IMR-90 (cell line): ENCODE results near the gene ROR2. TPM values are rescaled to one million over a fixed set of nuclear protein-coding genes. Genes with fewer than 3 reads are reported as not detected.

ENCODE experiments used
- ATAC-seq: fragments of 200-7000 bp; cut with Tn5 transposase; 2 replicates; pipeline ENCODE4 v1.9.1; 2020; ENCODE audit warnings: low read depth, mild to moderate bottlenecking, moderate library complexity
- BruUV-seq: library from RNA; stranded (reverse); fragments of 400-500 nt; replicated peaks from 2 replicates; lab custom pipeline; 2021; lab: Mats Ljungman, UMichigan
- CTCF ChIA-PET: fragments of 300-600 bp; formaldehyde crosslinking; extraction: SDS; loops from one replicate; lab custom pipeline; 2021; ENCODE audit warnings: antibody characterized with exemption; lab: Yijun Ruan, JAX
- POLR2A ChIA-PET: fragments of 300-600 bp; sonication (Branson Sonifier 250); formaldehyde crosslinking; loops from one replicate; lab custom pipeline; 2022; ENCODE audit warnings: antibody characterized with exemption; ENCODE audit not compliant: unreplicated experiment; lab: Charles Lee
- DNase-seq: peaks from one replicate; pipeline ENCODE4 v3.0.0; 2013
- H2AFZ ChIP-seq: replicated peaks from 2 replicates; pipeline ENCODE3; 2013; ENCODE audit warnings: low read length, mild to moderate bottlenecking; ENCODE audit not compliant: poor library complexity
- H2AK5ac ChIP-seq: 2 replicates; pipeline ENCODE4 v1.6.1; 2013; ENCODE audit warnings: low read depth, low read length, inconsistent platforms
- H2AK9ac ChIP-seq: replicated peaks from 2 replicates; pipeline ENCODE3; 2013; ENCODE audit warnings: mild to moderate bottlenecking, low read depth, low read length, moderate library complexity; ENCODE audit not compliant: poor library complexity
- H2BK120ac ChIP-seq: 2 replicates; pipeline ENCODE4 v1.6.1; 2013; ENCODE audit warnings: low read depth, low read length, inconsistent platforms
- H2BK15ac ChIP-seq: 3 replicates; pipeline ENCODE4 v1.6.1; 2013; ENCODE audit warnings: low read depth, low read length, inconsistent platforms
- H2BK20ac ChIP-seq: 2 replicates; pipeline ENCODE4 v1.6.1; 2013; ENCODE audit warnings: low read depth, mild to moderate bottlenecking, inconsistent platforms, low read length, moderate library complexity
- H2BK5ac ChIP-seq: 2 replicates; pipeline ENCODE4 v1.6.1; 2013; ENCODE audit warnings: mild to moderate bottlenecking, low read depth, low read length, inconsistent platforms; ENCODE audit not compliant: poor library complexity, severe bottlenecking
- H3K14ac ChIP-seq: replicated peaks from 2 replicates; pipeline ENCODE4 v1.6.1; 2013; ENCODE audit warnings: low read depth, low read length, inconsistent platforms
- H3K18ac ChIP-seq: 2 replicates; pipeline ENCODE4 v1.6.1; 2013; ENCODE audit warnings: low read depth, low read length, control low read depth
- H3K23ac ChIP-seq: 2 replicates; pipeline ENCODE4 v1.6.1; 2013; ENCODE audit warnings: low read depth, low read length, inconsistent platforms
- H3K27ac ChIP-seq: 2 replicates; pipeline ENCODE4 v1.5.1; 2013; ENCODE audit warnings: mild to moderate bottlenecking, control low read depth, low read length; ENCODE audit not compliant: insufficient read depth
- H3K27me3 ChIP-seq: 2 replicates; pipeline ENCODE4 v1.6.1; 2013; ENCODE audit warnings: low read length; ENCODE audit not compliant: control insufficient read depth, insufficient read depth
- H3K36me3 ChIP-seq: 2 replicates; pipeline ENCODE4 v1.6.1; 2013; ENCODE audit warnings: low read length, mixed read lengths; ENCODE audit not compliant: control insufficient read depth, insufficient read depth
- H3K4ac ChIP-seq: 2 replicates; pipeline ENCODE4 v1.6.1; 2013; ENCODE audit warnings: low read depth, low read length, inconsistent platforms
- H3K4me1 ChIP-seq: 2 replicates; pipeline ENCODE4 v1.6.1; 2013; ENCODE audit warnings: low read length, mixed read lengths; ENCODE audit not compliant: control insufficient read depth, insufficient read depth
- H3K4me2 ChIP-seq: 2 replicates; pipeline ENCODE4 v1.6.1; 2013; ENCODE audit warnings: low read depth, mild to moderate bottlenecking, control low read depth, low read length, moderate library complexity
- H3K4me3 ChIP-seq: 2 replicates; pipeline ENCODE4 v1.5.1; 2013; ENCODE audit warnings: low read depth, mild to moderate bottlenecking, control low read depth, low read length, moderate library complexity; ENCODE audit not compliant: insufficient read depth
- H3K56ac ChIP-seq: 2 replicates; pipeline ENCODE4 v1.6.1; 2013; ENCODE audit warnings: low read length, inconsistent platforms; ENCODE audit not compliant: insufficient read depth; ENCODE audit errors: extremely low read depth
- H3K79me1 ChIP-seq, 2 experiments: 2 replicates each; pipeline ENCODE4 v1.6.1; 2013; ENCODE audit warnings: low read length in 2 of 2, inconsistent platforms in 1 of 2, low read depth in 1 of 2
- H3K9ac ChIP-seq: 2 replicates; pipeline ENCODE4 v1.6.1; 2013; ENCODE audit warnings: low read depth, low read length, control low read depth
- H3K9me1 ChIP-seq: 2 replicates; pipeline ENCODE4 v1.6.1; 2013; ENCODE audit warnings: low read length, inconsistent platforms; ENCODE audit not compliant: insufficient read depth
- H3K9me3 ChIP-seq: 2 replicates; pipeline ENCODE4 v1.6.1; 2013; ENCODE audit warnings: low read length; ENCODE audit not compliant: control insufficient read depth, insufficient read depth
- H4K20me1 ChIP-seq: 2 replicates; pipeline ENCODE4 v1.6.1; 2013; ENCODE audit warnings: low read length, inconsistent platforms; ENCODE audit not compliant: insufficient read depth
- H4K5ac ChIP-seq: 2 replicates; pipeline ENCODE4 v1.6.1; 2013; ENCODE audit warnings: mild to moderate bottlenecking, low read depth, low read length, control low read depth
- H4K8ac ChIP-seq, 2 experiments: 2 replicates each; pipeline ENCODE4 v1.6.1; 2013; ENCODE audit warnings: low read depth in 2 of 2, low read length in 2 of 2, control low read depth in 1 of 2, inconsistent platforms in 1 of 2
- H4K91ac ChIP-seq: 2 replicates; pipeline ENCODE4 v1.6.1; 2013; ENCODE audit warnings: low read depth, low read length, inconsistent platforms; ENCODE audit not compliant: insufficient read depth
- CHD1 ChIP-seq: IDR thresholded peaks from 2 replicates; pipeline ENCODE4 v1.6.1; 2012; ENCODE audit warnings: low read depth, low read length, improper control_type of control experiment
- FOS ChIP-seq: fragments of 150-350 bp; IDR thresholded peaks from 2 replicates; pipeline ENCODE4 v1.6.1; 2016; ENCODE audit warnings: low read depth, low read length
- MAZ ChIP-seq: IDR thresholded peaks from 2 replicates; pipeline ENCODE4 v1.6.1; 2012; ENCODE audit warnings: low read depth, mild to moderate bottlenecking, low read length, improper control_type of control experiment, moderate library complexity, borderline replicate concordance
- MXI1 ChIP-seq: IDR thresholded peaks from 2 replicates; pipeline ENCODE4 v1.6.1; 2012; ENCODE audit warnings: low read depth, mild to moderate bottlenecking, low read length, moderate library complexity, borderline replicate concordance
- POLR2A ChIP-seq: IDR thresholded peaks from 2 replicates; pipeline ENCODE4 v1.6.1; 2012; ENCODE audit warnings: mild to moderate bottlenecking, low read depth, low read length
- RCOR1 ChIP-seq: IDR thresholded peaks from 2 replicates; pipeline ENCODE4 v1.6.1; 2012; ENCODE audit warnings: mild to moderate bottlenecking, low read length, improper control_type of control experiment; ENCODE audit not compliant: insufficient replicate concordance
- RFX5 ChIP-seq: IDR thresholded peaks from 2 replicates; pipeline ENCODE4 v1.8.0; 2012; ENCODE audit warnings: low read depth, mild to moderate bottlenecking, low read length, moderate library complexity
- WGBS, 2 experiments: methylation state at CpG; one replicate each; pipeline versions ENCODE4 v1.1.5 to v1.1.7; 2013; ENCODE audit warnings: missing lambda C conversion rate in 2 of 2; ENCODE audit not compliant: insufficient read length in 1 of 2; ENCODE audit errors: extremely low coverage in 2 of 2; 5-methylcytosine and 5-hydroxymethylcytosine counted together
- dilution Hi-C: fragments of 300-500 bp; cut with HindIII; formaldehyde crosslinking; loops from one replicate; pipeline ENCODE4 v1.14.3; 2018; ENCODE audit warnings: low sequenced_read_pairs; ENCODE audit not compliant: unreplicated experiment
- in situ Hi-C: fragments of 300-500 bp; cut with MboI; formaldehyde crosslinking; loops from 3 replicates; pipeline ENCODE4 v1.14.3; 2019; ENCODE audit warnings: low sequenced_read_pairs, inconsistent platforms, mixed read lengths
- intact Hi-C: fragments of 100-400 bp; cut with micrococcal nuclease; formaldehyde crosslinking; loops from 2 replicates; pipeline ENCODE4 v1.10.0; 2022
- polyA plus RNA-seq, 3 experiments: library from polyadenylated mRNA; depleted of rRNA; stranded (reverse); fragments of >200 nt; gene quantifications; 2 replicates each; pipeline ENCODE4 v1.2.3, GENCODE V29; 2012; ENCODE audit warnings: low replicate concordance in 1 of 3
- total RNA-seq: library from RNA; depleted of rRNA; stranded (reverse); fragments of >200 nt; gene quantifications from 2 replicates; pipeline ENCODE4 v1.2.3, GENCODE V29; 2012
- TF ChIP-seq, protein P1 (sequence below): conservative IDR thresholded peaks from 2 replicates; pipeline ENCODE4 v1.5.1; 2012; ENCODE audit warnings: mild to moderate bottlenecking, low read depth, low read length, improper control_type of control experiment

Gene ROR2
- total and polyA plus RNA-seq, 2 of the 4 experiments (the other 2 are of a cell fraction), result 2.3 to 4.8 TPM

DNA sequence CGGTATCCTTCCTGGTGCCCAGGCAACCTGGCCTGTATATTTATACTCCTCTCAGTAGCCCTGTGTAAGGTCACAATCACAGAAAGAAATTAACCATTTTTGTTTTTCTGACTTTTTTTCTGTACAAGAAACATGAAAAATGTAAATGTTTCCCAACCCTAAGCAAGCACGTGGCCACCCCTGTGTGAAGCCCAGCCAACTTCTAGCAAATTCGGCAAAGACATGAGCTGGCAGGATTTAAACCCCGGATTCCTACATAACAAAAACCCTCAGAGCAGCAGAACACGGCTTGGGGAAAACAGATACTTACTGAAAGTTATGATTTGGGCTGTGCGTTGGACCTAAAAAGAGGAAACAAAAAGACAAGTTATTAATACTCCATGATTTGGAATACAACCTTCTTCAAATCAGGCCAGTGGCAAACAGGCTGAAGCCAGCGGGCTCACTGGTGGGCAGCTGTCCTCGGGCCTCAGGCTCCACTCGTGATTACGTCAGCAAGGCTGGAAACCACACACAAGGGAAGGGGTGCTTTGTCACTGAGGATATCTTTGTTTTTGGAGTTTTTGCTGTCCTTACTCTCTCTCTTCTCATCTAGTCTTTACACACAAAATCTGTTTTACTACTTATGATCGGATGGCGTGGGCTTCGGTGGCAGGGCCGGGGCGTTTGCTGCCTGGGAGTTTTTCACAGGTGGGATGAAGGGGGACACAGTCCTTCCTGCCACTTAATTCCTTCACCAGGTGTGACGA, 194.1 kb downstream of the ROR2 start:
- Histone ChIP-seq H4K8ac (no peak overlapping the region), H3K18ac (no peak overlapping the region), H2BK5ac (no peak overlapping the region), H3K9me1 (peaks cover 3% of the 10 kb centered on the region; the same call in 1 of the 2 replicates), H3K79me1 (no peaks in the 10 kb centered on the region), H2BK15ac (no peak overlapping the region), H3K27me3 (no peaks in the 10 kb centered on the region), H3K36me3 (peaks cover 22% of the 10 kb centered on the region; the same call in 1 of the 2 replicates), H3K9me3 (no peaks in the 10 kb centered on the region), H4K91ac (no peak overlapping the region), H3K4me2 (no peak overlapping the region), H3K4me3 (no peak overlapping the region), H3K23ac (no peak overlapping the region), H2AK9ac (no peak overlapping the region), H2AFZ (no peak overlapping the region), H2AK5ac (no peak overlapping the region), H3K27ac (no peak overlapping the region), H2BK120ac (no peak overlapping the region), H4K5ac (no peak overlapping the region), H4K20me1 (no peaks in the 10 kb centered on the region), H3K14ac (no peak overlapping the region), H3K4ac (no peak overlapping the region), H3K56ac (no peak overlapping the region), H3K4me1 (no peaks in the 10 kb centered on the region; the same call in 1 of the 2 replicates), H2BK20ac (no peak overlapping the region), H3K9ac (no peak overlapping the region)
- in situ Hi-C loops (no loop called here), dilution Hi-C loops (no loop called here), intact Hi-C loops (loop anchor here (5.0 kb wide), 1 partner anchor 191 kb away; no protein-coding TSS in a partner anchor)
- no CpG with 5 or more reads among the region's 16 CpGs for WGBS, 2 experiments
- TF ChIP-seq MXI1 (no peak), RFX5 (no peak), CHD1 (no peak), POLR2A (no peak), FOS (no peak), MAZ (no peak), RCOR1 (no peak)
- TF ChIP-seq, protein P1, sequence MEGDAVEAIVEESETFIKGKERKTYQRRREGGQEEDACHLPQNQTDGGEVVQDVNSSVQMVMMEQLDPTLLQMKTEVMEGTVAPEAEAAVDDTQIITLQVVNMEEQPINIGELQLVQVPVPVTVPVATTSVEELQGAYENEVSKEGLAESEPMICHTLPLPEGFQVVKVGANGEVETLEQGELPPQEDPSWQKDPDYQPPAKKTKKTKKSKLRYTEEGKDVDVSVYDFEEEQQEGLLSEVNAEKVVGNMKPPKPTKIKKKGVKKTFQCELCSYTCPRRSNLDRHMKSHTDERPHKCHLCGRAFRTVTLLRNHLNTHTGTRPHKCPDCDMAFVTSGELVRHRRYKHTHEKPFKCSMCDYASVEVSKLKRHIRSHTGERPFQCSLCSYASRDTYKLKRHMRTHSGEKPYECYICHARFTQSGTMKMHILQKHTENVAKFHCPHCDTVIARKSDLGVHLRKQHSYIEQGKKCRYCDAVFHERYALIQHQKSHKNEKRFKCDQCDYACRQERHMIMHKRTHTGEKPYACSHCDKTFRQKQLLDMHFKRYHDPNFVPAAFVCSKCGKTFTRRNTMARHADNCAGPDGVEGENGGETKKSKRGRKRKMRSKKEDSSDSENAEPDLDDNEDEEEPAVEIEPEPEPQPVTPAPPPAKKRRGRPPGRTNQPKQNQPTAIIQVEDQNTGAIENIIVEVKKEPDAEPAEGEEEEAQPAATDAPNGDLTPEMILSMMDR, result no peak
- CTCF ChIA-PET, result no interaction called here
- DNase-seq, result no peak
- no TSS peak for BruUV-seq
- POLR2A ChIA-PET, result no interaction called here
- no peak for ATAC-seq
